Measurements from ENCODE around the gene CD79A.

DNA sequence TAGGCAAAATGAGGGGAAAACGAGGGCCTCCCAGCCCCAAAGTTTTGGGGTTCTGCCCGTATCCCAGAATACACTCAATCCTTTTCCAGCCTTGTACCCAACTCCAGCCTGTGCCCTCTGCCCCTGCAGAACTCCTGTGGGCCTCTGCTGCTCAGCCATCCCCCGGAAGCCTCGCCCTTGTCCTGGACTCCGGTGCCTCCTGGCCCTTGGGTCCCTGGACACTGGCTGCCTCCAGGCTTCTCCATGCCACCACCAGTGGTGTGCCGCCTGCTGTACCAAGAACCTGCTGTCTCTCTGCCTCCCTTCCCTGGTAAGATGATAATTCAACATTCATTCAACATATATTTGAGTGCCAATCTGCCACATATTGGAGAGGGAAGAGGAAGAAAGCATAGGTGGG, 28.4 kb upstream of the CD79A start:
- TF ChIP-seq, protein P1, sequence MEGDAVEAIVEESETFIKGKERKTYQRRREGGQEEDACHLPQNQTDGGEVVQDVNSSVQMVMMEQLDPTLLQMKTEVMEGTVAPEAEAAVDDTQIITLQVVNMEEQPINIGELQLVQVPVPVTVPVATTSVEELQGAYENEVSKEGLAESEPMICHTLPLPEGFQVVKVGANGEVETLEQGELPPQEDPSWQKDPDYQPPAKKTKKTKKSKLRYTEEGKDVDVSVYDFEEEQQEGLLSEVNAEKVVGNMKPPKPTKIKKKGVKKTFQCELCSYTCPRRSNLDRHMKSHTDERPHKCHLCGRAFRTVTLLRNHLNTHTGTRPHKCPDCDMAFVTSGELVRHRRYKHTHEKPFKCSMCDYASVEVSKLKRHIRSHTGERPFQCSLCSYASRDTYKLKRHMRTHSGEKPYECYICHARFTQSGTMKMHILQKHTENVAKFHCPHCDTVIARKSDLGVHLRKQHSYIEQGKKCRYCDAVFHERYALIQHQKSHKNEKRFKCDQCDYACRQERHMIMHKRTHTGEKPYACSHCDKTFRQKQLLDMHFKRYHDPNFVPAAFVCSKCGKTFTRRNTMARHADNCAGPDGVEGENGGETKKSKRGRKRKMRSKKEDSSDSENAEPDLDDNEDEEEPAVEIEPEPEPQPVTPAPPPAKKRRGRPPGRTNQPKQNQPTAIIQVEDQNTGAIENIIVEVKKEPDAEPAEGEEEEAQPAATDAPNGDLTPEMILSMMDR (IDR thresholded peaks at IDR 0.05) = no peak
- no peak for TF ChIP-seq POLR2A (IDR thresholded peaks at IDR 0.05)
